ENCODE results near the gene TMEM132D. TPM values are rescaled to one million over a fixed set of nuclear protein-coding genes. Genes with fewer than 3 reads are reported as not detected.

TMEM132D gene
- total RNA-seq, 1 donor from 2014 or later, result 16.5 TPM

GRCh38 chr12:129080821-129081220 lies 823.0 kb downstream of the TMEM132D start:
- no peak overlapping the region for H3K4me3 Mint-ChIP-seq (ENCODE audit: unreplicated experiment)
- H3K9me3 Mint-ChIP-seq (ENCODE audit: unreplicated experiment), result peaks cover 19% of the 10 kb centered on the region
- peaks cover 9% of the 10 kb centered on the region for H3K36me3 Mint-ChIP-seq (ENCODE audit: unreplicated experiment)
- H3K27me3 Mint-ChIP-seq (ENCODE audit: unreplicated experiment), result peaks cover 5% of the 10 kb centered on the region
- DNase-seq, result no peak
- no peak overlapping the region for H3K27ac Mint-ChIP-seq (ENCODE audit: unreplicated experiment)
- H3K4me1 Mint-ChIP-seq (ENCODE audit: low read depth, unreplicated experiment), result peaks cover 7% of the 10 kb centered on the region
- no peak for TF ChIP-seq CTCF (IDR thresholded peaks at IDR 0.05; ENCODE audit: partially characterized antibody, unreplicated experiment)

DNA sequence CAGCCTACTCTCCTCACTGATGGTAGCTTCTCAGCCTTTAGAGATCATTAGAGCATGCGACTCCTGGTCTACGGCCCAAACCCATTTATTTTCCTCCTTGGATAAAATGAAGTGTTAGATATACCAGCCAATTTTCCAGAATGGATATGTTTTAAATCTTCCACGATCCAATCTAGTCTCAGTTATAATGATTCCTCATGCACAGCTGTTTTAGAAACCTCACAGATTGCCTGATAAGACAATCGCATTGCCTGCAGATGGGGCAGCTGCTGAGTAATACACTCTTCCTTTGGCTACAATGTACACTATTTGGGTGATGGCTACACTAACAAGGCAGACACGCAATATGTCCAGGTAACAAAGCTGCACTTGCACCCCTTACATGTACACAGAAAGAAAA lies 823.4 kb downstream of the TMEM132D start:
- TF ChIP-seq CTCF (IDR thresholded peaks at IDR 0.05; ENCODE audit: partially characterized antibody, unreplicated experiment), result no peak
- Mint-ChIP-seq H3K4me1 (ENCODE audit: low read depth, unreplicated experiment) (peaks cover 9% of the 10 kb centered on the region), H3K27me3 (ENCODE audit: unreplicated experiment) (peaks cover 5% of the 10 kb centered on the region), H3K27ac (ENCODE audit: unreplicated experiment) (no peak overlapping the region), H3K4me3 (ENCODE audit: unreplicated experiment) (no peak overlapping the region), H3K9me3 (ENCODE audit: unreplicated experiment) (peaks cover 19% of the 10 kb centered on the region), H3K36me3 (ENCODE audit: unreplicated experiment) (peaks cover 9% of the 10 kb centered on the region)
- DNase-seq, result no peak

DNA sequence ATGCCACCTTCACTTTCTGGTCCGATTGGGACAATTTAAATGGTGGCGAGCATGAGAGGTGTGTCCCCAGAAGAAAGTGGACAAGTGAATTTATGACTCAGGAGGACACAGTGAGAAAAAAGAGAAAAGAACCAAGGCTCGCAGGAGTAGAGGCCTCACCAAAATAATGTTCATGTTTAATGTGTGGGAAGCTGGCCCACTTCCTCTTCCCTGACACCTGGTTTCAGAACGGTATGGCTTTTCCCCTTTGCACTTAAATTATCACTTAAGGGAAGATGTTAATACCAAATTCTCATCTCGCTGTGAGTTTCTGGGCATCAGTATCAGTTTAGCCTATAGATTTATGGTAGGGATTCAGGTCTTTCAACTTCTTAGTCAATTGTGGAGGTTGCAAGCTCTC lies 824.1 kb downstream of the TMEM132D start:
- Mint-ChIP-seq H3K4me3 (ENCODE audit: unreplicated experiment) (no peak overlapping the region), H3K9me3 (ENCODE audit: unreplicated experiment) (peaks cover 19% of the 10 kb centered on the region), H3K27me3 (ENCODE audit: unreplicated experiment) (peaks cover 5% of the 10 kb centered on the region), H3K36me3 (ENCODE audit: unreplicated experiment) (peaks cover 14% of the 10 kb centered on the region), H3K4me1 (ENCODE audit: low read depth, unreplicated experiment) (peaks cover 10% of the 10 kb centered on the region), H3K27ac (ENCODE audit: unreplicated experiment) (no peak overlapping the region)
- TF ChIP-seq CTCF (IDR thresholded peaks at IDR 0.05; ENCODE audit: partially characterized antibody, unreplicated experiment), result no peak
- DNase-seq, result no peak

DNA sequence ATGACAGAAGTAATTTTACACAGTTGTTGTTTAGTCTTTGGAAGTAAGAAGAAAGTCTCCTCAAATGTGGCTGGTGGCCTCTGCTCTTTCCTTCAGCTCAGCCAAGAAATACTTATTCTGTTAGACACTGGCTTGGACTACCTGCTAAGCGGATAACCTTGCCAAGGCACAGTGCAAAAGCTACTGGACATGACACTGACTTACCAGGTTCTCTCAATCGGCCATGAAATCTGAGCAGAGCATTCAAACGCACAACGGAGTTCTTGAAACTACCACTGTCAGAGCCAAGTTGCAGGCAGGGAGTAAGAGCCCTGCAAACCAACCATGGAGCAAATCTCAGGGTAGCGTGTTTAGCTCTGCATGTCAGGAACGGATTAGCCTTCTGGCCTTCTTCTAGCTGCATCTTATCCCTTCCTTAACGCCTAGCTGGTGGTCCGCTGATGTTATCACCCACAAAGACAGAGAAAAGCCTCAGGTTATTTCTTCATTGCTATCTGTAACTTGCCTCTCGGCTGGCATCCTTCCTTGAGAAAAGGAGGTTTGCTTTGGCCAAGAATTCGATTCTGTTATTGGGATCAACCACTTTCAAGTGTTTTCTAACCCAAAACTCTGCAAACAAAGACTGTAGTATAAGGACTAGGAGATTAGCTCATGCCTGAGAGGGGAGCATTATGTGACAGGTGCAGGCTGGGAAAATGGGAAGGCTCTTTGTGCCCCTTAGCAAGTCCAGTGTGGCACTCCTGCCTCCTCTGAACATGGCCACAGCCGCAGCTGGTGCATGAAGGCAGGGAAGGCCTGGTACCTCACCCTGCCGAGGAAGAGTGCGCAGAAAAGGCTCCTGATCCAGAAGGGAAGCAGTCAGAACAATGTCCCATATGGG lies 827.1 kb downstream of the TMEM132D start:
- no peak for DNase-seq
- TF ChIP-seq CTCF (IDR thresholded peaks at IDR 0.05; ENCODE audit: partially characterized antibody, unreplicated experiment), result no peak
- peaks cover 28% of the 10 kb centered on the region for H3K36me3 Mint-ChIP-seq (ENCODE audit: unreplicated experiment)
- H3K27me3 Mint-ChIP-seq (ENCODE audit: unreplicated experiment), result peaks cover 2% of the 10 kb centered on the region
- H3K4me1 Mint-ChIP-seq (ENCODE audit: low read depth, unreplicated experiment), result peaks cover 4% of the 10 kb centered on the region
- H3K4me3 Mint-ChIP-seq (ENCODE audit: unreplicated experiment), result no peak overlapping the region
- no peak overlapping the region for H3K27ac Mint-ChIP-seq (ENCODE audit: unreplicated experiment)
- H3K9me3 Mint-ChIP-seq (ENCODE audit: unreplicated experiment), result peaks cover 13% of the 10 kb centered on the region
